Activated CD8-positive, alpha-beta memory T cell treated with anti-CD3 and anti-CD28 coated beads, Interleukin-2, amount 50 U/mL, for 1 hour (primary cell): ENCODE data around the gene GNG2.

Experiments
- DNase-seq: peaks from one replicate; pipeline ENCODE4 v3.0.0-alpha.2; 2020; ENCODE audit errors: extremely low read depth

The GNG2 gene

DNA sequence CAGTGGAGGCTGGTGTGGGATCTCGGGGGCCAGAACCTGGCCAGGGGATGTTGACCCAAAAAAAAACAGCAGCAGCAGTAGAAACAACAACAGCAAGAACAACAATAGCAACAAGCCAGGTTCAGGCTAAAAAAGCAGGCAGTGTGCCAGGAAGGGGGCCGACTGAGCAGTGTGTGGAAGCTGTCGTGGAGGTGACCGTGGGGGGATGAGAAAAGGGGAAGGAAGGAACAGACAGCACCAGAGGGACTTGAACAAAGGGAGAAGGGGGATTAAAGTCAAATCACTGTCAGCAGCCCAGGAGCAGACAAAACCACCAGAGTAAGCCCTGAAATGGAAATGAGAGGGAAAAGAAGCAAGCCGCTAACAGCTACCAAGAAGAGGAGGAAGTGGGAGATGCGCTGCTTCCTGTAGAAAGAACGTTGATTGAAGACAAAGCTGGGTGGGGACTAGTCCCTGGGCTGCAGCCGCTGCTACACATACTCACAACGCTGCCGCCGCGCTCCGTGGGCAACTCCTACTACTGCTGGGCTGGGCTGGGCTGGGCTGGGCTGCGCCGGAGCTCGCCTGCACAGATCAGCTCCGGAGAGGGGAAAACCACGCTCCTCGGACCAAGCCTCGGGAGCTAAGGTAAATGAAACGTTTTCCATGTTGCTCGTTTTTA is at the start of gene GNG2:
TSS of gene GNG2 (plus strand) at position 449 of the 661 bp plus-strand sequence. CDS start 90,067 bp downstream, outside the sequence.
- DNase-seq: peak; percentile 68

DNA sequence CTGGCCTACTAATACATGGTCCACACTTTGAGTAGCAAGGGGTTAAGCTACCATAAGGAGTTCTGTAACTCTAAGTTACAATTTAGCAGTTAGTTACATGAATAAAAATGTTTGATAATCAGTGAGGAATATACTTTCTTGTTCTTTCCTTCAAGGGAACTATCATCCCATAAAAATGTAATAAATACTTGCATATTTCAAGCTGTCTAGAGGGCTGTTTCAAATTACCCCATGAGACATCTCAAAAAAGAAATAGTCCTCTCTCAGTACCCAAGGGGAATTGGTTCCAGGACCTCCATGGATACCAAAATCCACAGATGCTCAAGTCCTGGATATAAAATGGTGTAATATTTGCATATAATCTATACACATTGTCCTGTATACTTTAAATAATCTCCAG is 48.7 kb upstream of the GNG2 start:
- DNase-seq: no peak

DNA sequence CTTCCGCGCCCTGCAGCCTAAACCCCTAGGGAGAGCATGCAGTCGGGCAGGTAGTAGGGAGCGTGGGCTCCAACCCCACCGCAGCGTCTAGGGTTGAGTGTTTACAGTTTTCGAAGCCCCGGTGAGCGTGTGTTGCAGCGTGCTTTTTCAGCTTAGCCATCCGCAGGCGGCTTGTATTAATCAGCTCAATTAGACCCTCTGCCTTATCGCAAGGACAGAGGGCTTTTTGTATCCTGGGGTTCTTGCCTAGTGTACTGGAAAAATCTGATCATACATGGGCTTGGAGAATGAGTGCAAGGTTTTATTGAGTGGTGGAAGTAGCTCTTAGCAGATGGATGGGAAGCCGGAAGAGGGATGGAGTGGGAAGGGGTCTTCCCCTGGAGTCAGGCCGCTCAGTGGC is 44.4 kb upstream of the GNG2 start:
- DNase-seq: no peak

DNA sequence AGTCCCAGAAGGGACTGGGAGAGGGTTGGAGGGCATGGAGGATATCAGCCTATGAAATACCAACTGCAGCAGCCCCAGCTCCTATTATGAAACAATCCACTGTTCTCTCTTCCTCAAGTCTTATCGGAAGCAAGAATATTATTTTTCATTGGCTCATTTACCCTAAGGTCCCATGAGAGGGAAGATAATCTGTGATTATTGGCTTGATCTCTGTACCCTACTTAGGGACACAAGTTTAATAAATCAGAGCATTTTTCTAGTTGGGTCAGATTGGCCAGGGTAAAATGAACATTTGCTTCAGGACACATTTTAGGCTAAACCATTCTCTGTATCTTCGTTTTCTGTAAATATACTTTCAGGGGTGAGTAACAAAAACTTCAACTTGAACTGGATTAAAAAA is 43.1 kb upstream of the GNG2 start:
- no peak for DNase-seq

DNA sequence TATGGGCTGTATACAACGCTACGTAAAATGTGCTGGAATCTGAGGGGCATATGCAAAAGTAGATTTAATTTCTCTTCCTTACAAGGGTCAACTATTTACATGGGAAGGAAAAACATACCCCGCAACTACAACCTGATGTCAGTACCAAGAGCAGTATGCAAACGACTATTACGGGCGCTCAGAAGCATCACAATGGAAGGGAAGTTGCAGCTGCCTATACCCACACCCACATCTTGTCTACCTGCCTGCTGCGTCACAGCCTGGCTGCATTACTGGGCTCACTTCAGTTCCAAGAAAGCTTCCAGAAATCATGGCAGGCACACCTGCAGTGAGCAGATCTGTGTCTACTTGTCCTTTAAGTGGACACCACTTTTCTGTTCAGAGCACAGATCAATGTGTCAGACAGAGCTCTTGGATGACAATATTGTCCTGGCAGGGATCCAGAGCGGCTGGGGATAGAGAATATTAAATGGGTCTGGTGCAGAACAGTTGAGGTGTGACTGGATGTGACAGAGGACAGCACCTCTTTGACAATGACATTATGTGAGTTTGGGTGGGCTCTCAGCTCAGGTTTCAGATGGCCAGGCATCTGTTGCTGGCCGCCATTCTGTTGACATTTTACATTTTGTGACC is 41.5 kb upstream of the GNG2 start:
- DNase-seq: no peak

DNA sequence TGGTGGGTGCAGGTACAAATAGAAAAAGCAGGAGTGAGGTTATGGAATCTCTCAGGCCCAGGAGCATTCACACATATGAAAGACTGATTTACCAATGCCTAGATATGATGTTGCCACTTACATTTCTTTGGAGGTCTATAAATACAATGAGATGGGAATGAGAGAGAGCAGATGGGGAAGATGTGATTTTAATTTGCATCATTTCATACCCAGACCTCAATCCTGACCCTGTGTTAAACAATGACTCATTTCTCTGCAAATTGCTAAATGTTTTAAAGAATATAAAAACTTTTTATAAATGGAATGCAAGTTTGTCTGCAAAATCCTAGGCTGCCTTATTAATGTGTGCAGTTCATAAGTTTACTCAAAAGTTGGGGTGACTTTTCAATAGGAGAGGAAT is 38.6 kb upstream of the GNG2 start:
- no peak for DNase-seq

DNA sequence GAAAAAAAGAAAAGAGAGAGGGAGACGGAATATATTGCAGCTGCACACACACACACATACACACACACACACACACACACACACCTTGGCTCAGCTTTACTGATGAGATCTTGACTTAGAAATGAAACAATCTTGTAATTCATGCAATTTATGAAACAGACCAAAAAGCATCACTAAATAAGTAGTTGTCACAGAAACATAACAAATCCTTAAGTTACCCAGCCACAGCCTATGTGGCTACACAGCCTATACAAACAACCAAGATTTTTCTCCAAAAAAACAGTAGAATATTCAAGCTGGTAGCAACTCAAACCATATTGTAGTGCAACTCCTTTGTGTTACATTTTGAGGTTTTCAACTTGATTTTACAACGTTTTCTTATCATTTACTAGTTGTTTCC is 37.9 kb upstream of the GNG2 start:
- no peak for DNase-seq

DNA sequence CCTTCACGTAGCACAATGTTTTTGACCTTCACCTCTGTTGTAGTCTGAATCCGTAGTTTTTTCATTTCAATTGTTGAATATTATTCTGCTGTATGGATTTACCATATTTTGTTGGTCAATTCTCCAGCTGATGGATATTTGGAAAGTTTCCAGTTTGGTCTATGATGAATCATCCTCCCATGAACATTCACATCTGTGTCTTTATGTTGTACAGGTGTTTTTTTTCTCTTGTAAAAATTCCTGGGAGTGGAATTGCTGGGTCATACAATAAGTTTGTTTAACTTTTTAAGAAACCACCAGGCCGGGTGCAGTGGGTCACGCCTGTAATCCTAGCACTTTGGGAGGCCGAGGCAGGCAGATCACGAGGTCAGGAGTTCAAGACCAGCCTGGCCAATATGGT is 36.7 kb upstream of the GNG2 start:
- no peak for DNase-seq

DNA sequence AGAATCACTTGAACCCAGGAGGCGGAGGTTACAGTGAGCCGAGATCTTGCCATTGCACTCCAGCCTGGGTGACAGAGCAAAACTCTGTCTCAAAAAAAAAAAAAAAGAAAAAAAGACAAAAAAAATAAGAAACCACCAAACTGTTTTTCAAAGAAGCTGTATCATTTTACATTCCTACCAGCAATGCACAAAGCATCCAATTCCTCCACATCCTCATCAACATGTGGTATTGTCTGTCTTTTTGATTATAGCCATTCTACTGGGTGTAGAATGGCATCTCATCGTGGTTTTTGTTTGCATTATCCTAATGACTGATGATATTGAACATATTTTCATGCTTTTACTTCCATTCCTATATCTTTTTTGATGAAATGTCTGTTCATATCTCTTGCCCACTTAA is 36.2 kb upstream of the GNG2 start:
- no peak for DNase-seq

DNA sequence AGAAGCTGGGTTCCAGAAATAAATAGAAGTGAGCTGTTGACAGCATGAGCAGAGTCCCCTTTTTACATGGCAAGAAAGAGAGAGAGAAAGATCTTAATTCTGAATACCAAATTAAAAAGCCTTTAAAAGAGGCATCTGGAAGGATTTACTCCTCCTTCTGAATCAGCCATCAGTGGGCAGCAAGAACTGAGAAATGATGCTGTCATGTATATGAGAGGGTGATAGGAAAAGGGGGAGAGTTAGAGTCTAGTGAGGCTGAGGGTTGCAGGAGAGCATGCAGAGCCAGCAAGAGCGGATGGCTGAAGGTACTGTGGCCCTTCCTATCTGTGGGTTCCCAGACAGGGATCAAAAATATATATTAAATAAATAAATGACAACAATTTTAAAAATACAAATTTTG is 34.5 kb upstream of the GNG2 start:
- DNase-seq: no peak

DNA sequence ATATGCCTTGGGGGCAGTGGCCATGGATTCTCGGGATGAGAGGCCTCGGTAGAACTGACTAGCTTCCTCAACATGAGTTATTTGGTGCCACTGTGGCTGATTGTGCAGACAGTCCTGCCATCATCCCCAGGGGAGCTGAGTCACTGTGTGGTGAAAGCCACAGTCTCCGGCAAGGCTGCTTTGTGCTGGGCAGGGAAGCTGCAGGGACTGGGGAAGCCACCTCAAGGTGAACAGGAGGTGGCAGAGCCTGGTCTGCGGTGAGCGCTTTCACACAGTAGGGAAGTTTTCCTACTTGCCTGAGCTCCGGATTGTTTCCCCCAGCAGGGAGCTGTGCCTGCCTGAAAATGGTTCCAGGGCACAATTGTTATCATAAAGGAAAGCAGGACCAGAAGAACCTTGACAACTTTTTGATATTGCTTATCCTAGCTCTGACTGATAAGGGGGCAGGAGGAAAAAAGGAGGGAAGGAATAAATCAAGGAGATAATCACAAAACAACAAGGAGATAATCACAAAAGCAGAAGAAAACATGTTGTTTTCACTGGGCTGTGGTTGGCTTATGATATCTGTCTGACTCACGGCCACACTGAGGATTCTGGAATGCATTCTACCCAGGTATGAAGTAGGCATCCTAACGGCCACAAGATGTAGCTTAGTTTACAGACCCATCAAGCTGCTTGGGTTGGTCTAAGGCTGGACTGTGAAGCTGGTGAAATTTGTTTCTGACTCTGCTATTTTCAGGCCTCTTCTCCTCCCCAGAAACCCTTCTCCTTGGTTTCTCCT is 32.2 kb upstream of the GNG2 start:
- peak; percentile 56 for DNase-seq

DNA sequence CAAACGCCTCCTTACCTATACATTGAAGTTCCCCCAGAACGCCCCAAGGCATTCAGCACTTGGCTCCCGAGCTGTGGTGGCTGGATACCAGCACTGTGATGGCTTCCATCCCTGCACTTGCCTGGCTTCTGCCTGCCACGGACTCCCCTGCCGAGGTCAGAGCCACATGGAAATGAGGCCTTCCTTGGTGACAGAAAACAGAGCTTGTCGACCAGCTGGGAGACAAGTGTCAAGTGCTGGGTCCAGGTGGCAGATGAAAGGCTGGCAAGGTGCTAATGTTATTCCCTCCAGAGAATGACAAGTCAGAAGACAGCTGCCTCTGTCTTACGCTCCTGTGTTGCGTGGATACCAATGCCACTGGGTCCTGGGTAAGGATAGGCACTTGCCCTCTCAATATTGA is 26.2 kb upstream of the GNG2 start:
- no peak for DNase-seq

DNA sequence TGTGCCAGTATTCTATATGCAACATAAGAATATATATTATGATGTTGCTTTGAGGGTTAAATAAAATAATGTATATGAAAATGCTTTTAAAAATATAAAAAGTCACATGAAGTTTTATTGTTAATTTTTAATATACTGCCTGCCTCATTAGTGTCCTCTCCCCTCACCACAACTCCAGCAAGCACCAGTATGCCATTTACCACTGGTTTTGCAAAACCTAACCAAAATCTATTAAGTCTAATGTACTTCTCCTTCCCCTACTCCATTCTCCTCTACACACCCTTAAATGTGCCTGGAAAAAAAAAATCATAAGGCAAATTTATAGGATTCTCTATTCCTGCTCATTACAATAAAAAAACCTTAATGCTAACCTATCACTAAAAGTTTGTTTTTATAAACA is 24.0 kb upstream of the GNG2 start:
- DNase-seq: no peak

DNA sequence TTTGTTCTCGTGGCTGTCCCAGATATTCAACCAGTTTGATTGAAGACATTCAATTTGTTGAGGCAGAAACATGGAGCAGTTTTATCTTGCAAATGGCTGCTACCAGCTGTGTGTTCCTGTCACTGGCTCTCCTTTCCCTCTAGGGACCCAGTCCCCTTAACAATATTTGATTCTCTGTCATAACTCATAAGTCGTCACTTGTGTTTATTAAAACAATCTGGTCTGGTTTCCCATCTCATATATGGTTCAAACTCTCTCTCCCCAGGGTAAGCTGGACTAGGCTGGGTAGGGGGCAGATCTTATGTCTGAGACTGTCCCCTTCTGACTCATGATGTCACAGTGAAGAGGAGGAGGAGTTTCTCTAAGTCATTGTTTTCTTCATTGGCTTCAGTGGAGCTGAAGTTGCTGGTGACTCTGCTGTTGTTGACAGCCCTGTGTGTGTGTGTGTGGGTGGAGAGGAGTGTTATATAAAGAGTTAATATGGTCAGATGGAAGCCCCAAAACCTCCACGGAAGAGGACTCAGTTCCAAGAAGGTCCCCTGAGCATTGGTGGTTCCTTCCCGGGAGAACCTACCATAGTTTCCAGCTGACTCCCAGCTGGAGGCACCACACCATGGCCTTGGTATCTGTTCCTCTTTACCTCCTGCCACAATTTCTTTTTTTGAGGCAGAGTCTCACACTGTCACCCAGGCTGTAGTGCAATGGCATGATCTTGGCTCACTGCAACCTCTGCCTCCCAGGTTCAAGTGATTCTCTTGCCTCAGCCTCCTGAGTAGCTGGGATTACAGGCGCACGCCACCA is 16.1 kb upstream of the GNG2 start:
- no peak for DNase-seq

DNA sequence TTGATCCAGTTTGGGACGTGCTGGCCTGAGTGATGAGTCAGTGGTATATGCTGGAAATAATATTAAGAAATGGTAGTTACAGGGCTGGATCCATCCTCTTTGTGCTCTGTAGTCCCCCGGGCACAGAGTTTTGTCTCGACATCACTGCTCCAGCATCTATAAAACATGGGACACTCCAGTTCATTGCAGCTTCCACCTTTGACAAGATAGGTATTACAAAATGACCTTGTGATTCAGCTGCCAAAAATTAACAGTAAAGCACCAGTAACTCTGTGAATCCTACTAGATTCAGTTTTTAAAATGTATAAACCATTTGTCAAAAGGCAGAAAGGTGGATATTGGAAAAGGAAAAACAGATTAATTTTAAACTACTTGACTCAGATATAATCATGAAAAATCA is 14.6 kb upstream of the GNG2 start:
- no peak for DNase-seq

DNA sequence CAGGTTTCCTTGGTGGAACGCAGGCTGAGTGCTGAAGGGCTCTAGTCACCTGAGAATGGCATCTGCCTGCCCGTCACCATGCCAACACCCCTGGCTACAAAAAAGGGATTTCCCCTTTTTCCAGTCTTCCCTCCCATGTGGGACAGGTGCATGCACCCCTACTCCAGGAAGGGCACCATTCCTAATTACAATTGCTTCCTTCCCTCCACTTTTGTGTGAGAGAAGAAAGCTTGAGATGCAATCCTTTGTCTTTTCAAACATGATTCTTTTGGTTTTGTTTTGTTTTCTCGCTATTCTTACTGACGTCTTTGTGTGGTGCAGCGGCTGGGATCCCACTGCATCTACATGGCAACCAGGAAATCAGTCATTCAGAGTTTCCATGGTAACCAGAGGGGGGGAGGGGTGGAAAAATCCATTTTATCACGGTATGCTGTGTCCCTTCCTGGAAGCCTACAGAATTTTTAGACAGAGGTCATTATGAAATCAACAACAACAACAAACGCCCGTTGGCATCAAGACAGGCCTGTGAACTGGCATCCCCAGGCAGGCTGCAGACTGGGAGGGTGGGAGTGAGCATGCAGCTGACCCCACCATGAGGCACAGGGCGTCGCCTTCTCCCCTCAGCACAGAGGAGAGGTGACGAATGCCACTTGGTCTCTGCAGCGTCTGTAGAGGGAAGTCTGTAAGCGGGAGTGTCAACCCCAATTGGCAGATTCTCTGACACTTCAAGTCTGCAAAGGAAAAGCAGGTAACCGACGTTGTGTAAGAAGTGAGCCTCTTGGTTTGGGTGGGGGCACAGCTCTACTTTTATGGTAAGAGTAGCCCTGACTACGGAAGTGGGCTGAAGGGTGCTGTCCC is 13.6 kb upstream of the GNG2 start:
- peak; percentile 90 for DNase-seq

DNA sequence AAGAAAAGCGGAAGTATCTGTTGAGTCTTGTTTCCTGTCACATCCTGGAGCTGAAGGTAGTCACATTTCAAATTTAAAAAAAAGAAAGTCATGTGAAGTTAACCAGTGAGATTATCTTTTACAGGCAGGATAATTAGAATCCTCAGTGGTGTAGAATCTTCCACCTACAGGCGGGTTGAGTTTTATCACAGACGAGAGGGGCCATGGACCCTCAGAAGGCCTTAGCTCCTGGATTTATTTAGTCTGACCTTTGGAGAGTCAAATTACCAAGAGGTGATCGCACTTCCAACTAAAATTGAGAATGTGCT is 13.0 kb upstream of the GNG2 start:
- no peak for DNase-seq

DNA sequence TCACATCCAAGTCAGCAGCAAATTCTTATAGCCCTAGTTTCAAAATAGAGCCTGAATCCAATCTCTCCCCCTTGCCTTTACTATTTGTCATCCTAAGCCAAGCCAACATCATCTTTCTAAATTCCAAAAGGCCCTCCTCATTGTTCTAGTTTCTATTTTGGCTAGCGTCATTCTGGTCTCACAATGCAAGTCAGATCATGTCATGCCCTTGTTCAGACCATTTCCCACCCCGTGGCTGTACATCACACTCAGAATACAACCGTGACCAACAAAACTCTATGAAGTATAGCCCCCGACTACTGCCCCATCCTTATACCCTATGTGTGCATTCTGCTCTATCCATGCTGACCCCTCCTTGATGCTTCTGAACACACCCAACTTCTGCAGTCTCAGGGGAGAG is 12.3 kb upstream of the GNG2 start:
- DNase-seq: no peak

DNA sequence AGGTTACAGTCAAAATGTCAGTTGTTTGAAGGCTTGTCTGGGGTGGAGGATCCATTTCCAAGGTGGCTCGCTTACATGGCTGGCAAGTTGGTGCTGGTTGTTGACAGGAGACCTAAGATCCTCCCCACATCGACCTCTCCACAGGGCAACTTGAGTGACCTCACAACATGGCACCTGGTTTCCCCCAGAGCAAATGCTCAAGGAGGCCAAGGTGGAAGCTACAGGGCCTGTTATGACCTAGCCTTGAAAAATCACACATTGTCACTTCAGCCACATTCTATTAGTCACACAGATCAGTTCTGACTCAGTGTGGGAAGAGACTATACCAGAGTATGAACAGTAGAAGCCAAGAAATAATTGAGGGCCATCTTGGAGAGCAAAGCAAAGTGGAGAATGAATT is 11.3 kb upstream of the GNG2 start:
- DNase-seq: no peak

DNA sequence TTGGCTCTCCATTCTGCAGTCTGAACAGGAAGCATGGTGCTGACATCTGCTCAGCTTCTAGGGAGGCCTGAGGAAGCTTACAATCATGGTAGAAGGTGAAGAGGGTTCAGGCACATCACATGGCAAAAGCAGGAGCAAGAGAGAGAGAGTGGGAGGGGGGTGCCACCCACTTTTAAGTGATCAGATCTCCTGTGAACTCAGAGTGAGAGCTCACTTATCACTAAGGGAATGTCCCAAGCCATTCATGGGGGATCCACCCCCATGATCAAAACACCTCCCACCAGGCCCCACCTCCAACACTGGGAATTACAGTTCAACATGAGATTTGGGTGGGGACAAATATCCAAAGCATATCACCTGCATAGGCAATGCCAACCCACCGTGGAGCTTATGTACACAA is 9.8 kb upstream of the GNG2 start:
- DNase-seq: no peak

DNA sequence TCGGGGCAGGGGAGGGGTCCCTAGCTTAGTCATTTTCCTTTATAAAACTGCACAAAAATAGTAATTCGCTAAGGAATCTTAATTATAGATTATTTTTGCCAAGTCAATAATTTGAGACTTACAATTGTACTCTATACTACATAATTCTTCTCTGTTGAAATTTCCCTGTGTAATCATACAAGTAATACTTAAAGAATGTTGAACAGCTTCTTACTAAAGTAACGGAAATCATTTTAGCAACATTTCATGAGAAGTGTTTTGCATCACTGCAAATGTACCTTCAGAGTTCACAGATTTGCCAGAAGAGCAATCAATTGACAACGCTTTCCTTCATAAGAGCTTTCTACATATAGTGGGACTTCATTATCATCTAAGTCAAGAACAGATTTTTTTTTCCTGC is 7.9 kb upstream of the GNG2 start:
- DNase-seq: no peak

DNA sequence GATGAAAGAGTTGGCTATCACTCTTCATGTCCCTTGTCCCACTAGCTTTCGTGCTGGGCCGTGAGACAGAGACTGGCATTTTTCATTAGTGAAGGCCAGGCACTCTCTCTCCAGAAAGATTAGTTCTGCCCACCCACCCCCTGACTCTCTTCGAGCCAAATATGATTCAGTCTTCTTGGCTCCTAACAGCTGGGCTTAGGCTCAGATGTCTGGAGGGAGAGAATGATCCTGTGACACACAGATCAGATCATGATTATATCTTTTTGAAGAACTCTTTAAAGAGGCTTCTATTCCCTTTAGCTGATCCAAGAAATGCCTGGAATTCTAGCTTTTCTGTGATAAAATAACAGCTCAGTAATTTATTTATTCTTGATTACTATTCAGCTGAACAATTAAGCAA is 5.2 kb upstream of the GNG2 start:
- no peak for DNase-seq
